OCI-LY1 (cell line): ENCODE measurements around the gene THRSP.

Experiments used
- EZH2 ChIP-seq: fragments of 200-600 bp; sonication (generic), shearing (Covaris generic); IDR thresholded peaks from 2 replicates; pipeline ENCODE4 v1.8.0; 2017; ENCODE audit warnings: borderline replicate concordance, mixed run types, mild to moderate bottlenecking, antibody characterized with exemption, low read length, moderate library complexity, mixed read lengths
- TF ChIP-seq, protein P1 (sequence below): fragments of 200-600 bp; sonication (generic), shearing (Covaris generic); IDR thresholded peaks from 2 replicates; pipeline ENCODE4 v1.5.1; 2017; ENCODE audit warnings: mild to moderate bottlenecking, antibody characterized with exemption, low read length, moderate library complexity, mixed read lengths

GRCh38 chr11:78038697-78039313 lies 24.9 kb upstream of the THRSP start:
- TF ChIP-seq, protein P1, sequence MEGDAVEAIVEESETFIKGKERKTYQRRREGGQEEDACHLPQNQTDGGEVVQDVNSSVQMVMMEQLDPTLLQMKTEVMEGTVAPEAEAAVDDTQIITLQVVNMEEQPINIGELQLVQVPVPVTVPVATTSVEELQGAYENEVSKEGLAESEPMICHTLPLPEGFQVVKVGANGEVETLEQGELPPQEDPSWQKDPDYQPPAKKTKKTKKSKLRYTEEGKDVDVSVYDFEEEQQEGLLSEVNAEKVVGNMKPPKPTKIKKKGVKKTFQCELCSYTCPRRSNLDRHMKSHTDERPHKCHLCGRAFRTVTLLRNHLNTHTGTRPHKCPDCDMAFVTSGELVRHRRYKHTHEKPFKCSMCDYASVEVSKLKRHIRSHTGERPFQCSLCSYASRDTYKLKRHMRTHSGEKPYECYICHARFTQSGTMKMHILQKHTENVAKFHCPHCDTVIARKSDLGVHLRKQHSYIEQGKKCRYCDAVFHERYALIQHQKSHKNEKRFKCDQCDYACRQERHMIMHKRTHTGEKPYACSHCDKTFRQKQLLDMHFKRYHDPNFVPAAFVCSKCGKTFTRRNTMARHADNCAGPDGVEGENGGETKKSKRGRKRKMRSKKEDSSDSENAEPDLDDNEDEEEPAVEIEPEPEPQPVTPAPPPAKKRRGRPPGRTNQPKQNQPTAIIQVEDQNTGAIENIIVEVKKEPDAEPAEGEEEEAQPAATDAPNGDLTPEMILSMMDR: no peak
- TF ChIP-seq EZH2: no peak
